ENCODE data around the gene ADSL. TPM values are rescaled to one million over a fixed set of nuclear protein-coding genes. Genes with fewer than 3 reads are reported as not detected.

The ADSL gene
- total and polyA plus RNA-seq, 9 of the 15 experiments (the other 6 are each of a cell fraction or from before 2014, with no cell fraction given), result 112 to 322 (median 146) TPM

GRCh38 chr22:40310768-40311120 is 35.6 kb upstream of the ADSL start:
- in situ Hi-C loops (cut with MboI), result no loop called here
- CTCF ChIA-PET (ENCODE audit: low intra/inter-chr PET ratio), result no interaction called here
- no peak for FAIRE-seq

More at GRCh38 chr22:40310768-40311120, 35.6 kb upstream of the ADSL start:
- 100% methylated on average over 3 of the region's 5 CpGs for WGBS (ENCODE audit: insufficient coverage, low coverage, missing lambda C conversion rate)
- H3K4me3 ChIP-seq, result no peak overlapping the region
- intact Hi-C loops (cut with micrococcal nuclease), result no loop called here
- no peak overlapping the region for H2AFZ ChIP-seq (ENCODE audit: low read depth, low read length)
- POLR2A ChIA-PET, result interaction anchor here (1.2 kb wide), 2 partner anchors 11 to 19 kb away, joined by 3 to 5 read pairs; no protein-coding TSS in a partner anchor
- DNase-seq (ENCODE audit: extremely low read depth in 1 of 4, low spot score in 3 of 4), result no peak
- BruUV-seq (replicated peaks), result no TSS peak
- TF ChIP-seq MCM3 (IDR thresholded peaks at IDR 0.05), result no peak
- no peak for TF ChIP-seq ZNF644 (tag; IDR thresholded peaks at IDR 0.05; ENCODE audit: low read depth)
- TF ChIP-seq NONO (IDR thresholded peaks at IDR 0.05; ENCODE audit: low read depth in 2 of 2, low read length in 1 of 2), result no peak
- no peak for TF ChIP-seq MNT (conservative IDR thresholded peaks at IDR 0.05)
- no peak for TF ChIP-seq SIRT6 (IDR thresholded peaks at IDR 0.05; ENCODE audit: low read depth, low read length)
- TF ChIP-seq FOS (IDR thresholded peaks at IDR 0.05; ENCODE audit: extremely low read depth, insufficient read length), result no peak
- TF ChIP-seq CUX1 (CRISPR knock-in tag; IDR thresholded peaks at IDR 0.05), result no peak
- no peak for TF ChIP-seq IRF1 (CRISPR knock-in tag; IDR thresholded peaks at IDR 0.05; ENCODE audit: borderline replicate concordance)
- no peak for TF ChIP-seq JUND (IDR thresholded peaks at IDR 0.05; ENCODE audit: borderline replicate concordance, low read depth, low read length)
- TF ChIP-seq JUND (tag; IDR thresholded peaks at IDR 0.05; ENCODE audit: borderline replicate concordance, low read depth, low read length), result no peak
- no peak for TF ChIP-seq SREBF2 (CRISPR knock-in tag; IDR thresholded peaks at IDR 0.05)
- TF ChIP-seq ZNF57 (CRISPR knock-in tag; IDR thresholded peaks at IDR 0.05), result no peak
- no peaks in the 10 kb centered on the region for H3K9me3 ChIP-seq (replicated peaks; ENCODE audit: control insufficient read depth, insufficient read depth, low read depth, low read length)
- no peaks in the 10 kb centered on the region for H3K79me2 ChIP-seq (ENCODE audit: control insufficient read depth, insufficient read depth, low read length)
- no peaks in the 10 kb centered on the region for H3K27me3 ChIP-seq (ENCODE audit: control insufficient read depth in 2 of 2, insufficient read depth in 2 of 2, low read length in 2 of 2)
- ATAC-seq, result no peak
- H3K4me2 ChIP-seq (ENCODE audit: insufficient read depth, low read length), result no peak overlapping the region
- peaks cover 79% of the 10 kb centered on the region for H3K36me3 ChIP-seq (ENCODE audit: control insufficient read depth, insufficient read depth, low read length)
- H4K20me1 ChIP-seq (replicated peaks; ENCODE audit: control insufficient read depth, insufficient read depth, low read length), result no peaks in the 10 kb centered on the region
- H3K27ac ChIP-seq (ENCODE audit: extremely low read depth, low read depth, low read length), result no peak overlapping the region
- no peak overlapping the region for H3K9ac ChIP-seq (ENCODE audit: insufficient read depth in 1 of 2, low read depth in 2 of 2, low read length in 2 of 2)
- H3K9me1 ChIP-seq (ENCODE audit: control insufficient read depth, insufficient read depth, low read length), result peaks cover 2% of the 10 kb centered on the region
- no peaks in the 10 kb centered on the region for H3K4me1 ChIP-seq (replicated peaks in 1 of 2; ENCODE audit: control insufficient read depth in 2 of 2, insufficient read depth in 2 of 2, low read length in 2 of 2)

All from K562 (cell line).